ENCODE measurements around the gene TFCP2L1.

The TFCP2L1 gene

GRCh38 chr2:121192576-121192975 is 92.4 kb downstream of the TFCP2L1 start:
- DNase-seq, result no peak

GRCh38 chr2:121191191-121192170 is 93.5 kb downstream of the TFCP2L1 start:
- DNase-seq, result no peak

DNA sequence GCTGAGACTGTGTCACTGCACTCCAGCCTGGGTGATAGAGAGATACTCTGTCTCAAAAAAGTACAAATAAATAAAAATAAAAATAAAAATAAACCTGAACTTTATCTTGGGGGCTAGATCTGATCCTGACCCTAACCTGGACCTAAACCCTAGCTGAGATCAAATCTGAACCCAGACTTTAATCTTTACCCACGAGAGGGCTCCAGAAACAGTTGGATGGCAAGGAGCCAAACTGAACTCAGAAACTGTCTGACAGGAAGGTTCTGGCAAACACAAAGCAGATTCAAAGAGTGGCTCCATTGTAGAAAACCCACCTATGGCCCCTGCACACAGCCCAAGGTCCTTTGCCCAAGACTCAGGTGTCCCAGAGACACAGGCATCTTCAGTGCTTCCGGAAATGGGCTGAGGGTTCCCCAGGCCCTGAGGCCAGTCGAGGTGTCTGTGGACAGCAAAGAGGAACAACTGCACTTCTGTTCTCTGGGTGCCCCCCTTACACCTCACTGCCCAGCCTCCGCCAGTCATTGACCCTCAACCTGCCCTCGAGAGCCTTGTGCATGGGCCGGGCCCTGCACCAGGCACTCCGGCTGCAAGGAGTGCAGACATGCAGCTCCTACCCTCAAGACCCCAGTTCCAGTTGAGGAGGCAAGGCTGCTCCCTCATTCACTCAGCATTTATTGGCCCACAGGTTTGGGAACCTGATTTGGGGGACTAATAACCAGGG is 95.2 kb downstream of the TFCP2L1 start:
- no peak for DNase-seq

DNA sequence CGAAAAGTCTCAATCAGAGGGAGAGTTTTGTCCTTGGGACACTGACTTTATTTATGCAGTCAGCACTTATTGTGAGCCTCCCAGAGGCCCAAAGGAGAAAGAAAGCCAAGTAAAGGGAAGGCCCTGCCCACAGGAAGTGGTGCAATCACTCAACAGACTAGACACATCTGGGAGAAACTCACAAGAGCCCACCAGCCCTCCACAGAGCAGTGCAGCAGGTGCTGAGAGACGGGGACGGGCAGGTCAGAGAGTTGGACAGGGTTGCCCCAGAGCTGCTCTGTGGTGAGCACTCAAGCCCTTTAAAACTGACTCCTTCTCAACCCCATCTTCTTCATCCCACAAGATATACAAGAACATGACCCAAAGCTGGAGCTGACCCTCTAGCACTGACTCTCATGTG is 96.0 kb downstream of the TFCP2L1 start:
- no peak for DNase-seq

GRCh38 chr2:121187982-121188411 is 97.0 kb downstream of the TFCP2L1 start:
- no peak for DNase-seq

- DNase-seq, result no peak
Observed at GRCh38 chr2:121187351-121187981, 97.5 kb downstream of the TFCP2L1 start.

- DNase-seq, result no peak
Observed at GRCh38 chr2:121186261-121186660, 98.7 kb downstream of the TFCP2L1 start.

GRCh38 chr2:121185571-121186074 is 99.4 kb downstream of the TFCP2L1 start:
- DNase-seq, result no peak

DNA sequence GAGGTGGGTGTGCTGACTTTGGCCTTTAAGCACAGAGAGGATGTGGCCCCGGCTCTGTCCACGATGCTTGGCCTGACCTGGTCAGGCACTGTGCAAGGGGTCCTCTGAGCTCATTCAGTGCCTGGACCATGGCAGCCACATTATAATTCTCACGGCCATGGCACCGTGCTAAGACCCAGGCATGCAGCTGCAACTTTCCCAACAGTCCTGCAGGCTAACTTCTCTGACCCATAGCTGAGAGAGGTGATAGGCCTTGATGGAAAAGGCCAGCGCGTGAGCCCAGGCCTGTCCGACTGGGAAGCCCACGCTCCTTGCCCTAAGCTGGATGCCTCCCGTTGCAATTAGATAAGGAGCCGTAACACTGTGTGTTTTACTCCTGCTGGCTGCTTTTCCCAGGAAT is 99.9 kb downstream of the TFCP2L1 start:
- DNase-seq, result no peak

DNA sequence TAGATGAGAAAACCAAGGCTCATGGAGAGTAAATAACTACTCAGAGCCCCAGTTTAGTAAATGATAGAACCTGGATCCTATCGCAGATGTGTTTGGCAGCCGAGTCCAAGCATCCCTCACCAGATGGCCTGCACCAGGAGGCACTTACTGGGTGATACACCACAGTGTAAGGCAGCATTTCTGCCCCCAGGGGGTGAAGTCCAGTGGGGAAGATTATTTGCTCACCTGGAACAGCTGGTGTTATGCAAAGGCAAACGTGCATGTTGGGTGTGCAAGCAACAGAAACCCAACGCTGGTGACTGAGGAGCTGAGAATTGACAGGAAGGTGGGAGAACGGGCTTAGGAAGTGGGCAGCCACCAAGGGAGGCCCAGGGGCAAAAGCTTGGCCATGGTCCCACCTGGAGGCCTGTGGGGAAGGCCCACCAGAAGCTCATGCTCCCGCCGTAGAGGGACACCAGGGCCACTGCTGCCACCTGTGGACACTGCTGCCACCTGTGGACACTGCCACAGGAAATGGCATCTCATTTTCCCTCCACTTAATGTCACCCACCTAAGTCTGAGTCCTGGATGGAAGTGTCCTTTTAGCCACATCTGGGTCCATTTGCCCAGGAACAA is 100.6 kb downstream of the TFCP2L1 start:
- no peak for DNase-seq

DNA sequence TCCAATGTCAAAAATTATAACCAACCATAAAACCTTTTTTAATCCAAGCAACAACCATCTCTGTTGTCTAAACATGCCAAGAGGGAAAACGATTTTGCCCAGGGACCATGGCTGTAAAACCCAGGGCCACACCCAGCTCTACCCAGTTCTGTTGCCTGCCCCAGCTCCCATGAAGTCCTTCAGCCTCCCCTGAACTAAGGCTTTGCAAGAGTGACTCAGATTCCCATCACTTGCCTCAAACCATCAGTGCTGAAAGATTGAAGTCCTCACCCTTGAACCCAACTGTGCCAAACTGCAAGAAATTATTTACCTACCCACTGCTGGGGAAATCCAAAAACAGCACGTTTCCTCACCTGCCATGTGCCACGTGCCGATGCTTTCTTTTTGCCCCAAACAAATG is 102.5 kb downstream of the TFCP2L1 start:
- no peak for DNase-seq

GRCh38 chr2:121179467-121179866 is 105.5 kb downstream of the TFCP2L1 start:
- no peak for DNase-seq

DNA sequence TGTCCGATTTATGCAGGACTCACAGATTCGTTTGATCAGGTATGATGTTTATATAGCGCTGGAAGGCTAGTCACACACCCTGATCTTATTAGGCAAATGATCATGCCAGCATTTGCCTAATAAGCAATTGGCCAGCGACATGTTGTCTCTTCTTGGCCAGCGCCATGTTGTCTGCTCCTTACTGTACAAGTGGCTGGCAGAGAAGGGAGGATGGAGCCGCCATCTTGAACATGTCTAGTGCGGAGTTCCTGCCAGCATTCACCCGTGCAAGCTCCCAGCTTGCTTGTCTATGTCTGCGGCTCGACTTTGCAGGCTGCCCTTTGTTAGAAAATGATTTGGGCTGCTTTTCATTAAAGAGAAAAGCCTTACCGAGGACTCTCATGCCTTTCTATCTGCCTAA is 106.3 kb downstream of the TFCP2L1 start:
- DNase-seq, result no peak

DNA sequence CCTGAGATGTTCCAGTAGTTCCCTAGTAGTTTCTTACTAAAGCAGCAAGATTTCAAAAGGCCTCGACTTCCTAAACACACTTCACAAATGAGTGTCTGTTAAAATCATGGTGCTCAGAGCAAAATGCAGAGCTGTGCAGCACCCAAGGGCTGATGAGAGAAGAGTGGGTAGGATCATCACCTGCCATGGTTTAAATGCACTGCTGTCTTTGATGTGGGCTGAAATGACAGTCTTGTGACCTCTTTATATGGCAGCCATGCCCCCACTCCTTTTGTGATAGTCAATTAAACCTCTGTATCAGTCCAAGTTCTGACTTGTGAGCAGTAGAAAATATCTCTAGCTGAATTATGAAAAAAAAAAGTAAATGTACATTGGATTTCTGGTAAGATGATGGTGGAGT is 107.1 kb downstream of the TFCP2L1 start:
- DNase-seq, result no peak

GRCh38 chr2:121175326-121175725 is 109.7 kb downstream of the TFCP2L1 start:
- no peak for DNase-seq

GRCh38 chr2:121173806-121174205 is 111.2 kb downstream of the TFCP2L1 start:
- no peak for DNase-seq

- DNase-seq, result no peak
Observed at GRCh38 chr2:121173112-121173511, 111.9 kb downstream of the TFCP2L1 start.

- no peak for DNase-seq
Observed at GRCh38 chr2:121172456-121172855, 112.5 kb downstream of the TFCP2L1 start.

- DNase-seq, result no peak
Observed at GRCh38 chr2:121171625-121172119, 113.3 kb downstream of the TFCP2L1 start.

- no peak for DNase-seq
Observed at GRCh38 chr2:121170577-121170976, 114.4 kb downstream of the TFCP2L1 start.

DNA sequence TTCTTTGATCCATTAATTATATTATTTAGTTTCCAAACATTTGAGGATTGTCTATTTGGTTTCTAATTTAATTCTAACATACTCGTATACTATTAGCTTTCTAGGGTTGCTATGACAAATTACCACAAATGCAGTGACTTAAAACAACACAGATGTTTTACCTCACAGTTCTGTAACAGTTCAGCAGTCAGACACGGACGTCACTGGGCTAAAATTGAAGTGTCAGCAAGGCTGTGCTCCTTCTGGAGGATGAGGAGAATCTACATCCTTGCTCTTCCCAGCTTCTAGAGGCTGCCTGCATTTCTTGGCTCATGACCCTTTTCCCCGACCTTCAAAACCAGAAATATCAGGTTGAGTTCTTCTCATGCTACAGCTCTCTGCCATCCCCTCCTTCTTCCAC is 117.6 kb downstream of the TFCP2L1 start:
- no peak for DNase-seq
